OCI-LY3 (cell line): ENCODE results near the gene DPP6.

Experiments
- H2AFZ ChIP-seq: fragments of 200-600, 300-600 bp; shearing (Covaris generic); 2 replicates; pipeline ENCODE4 v1.6.0; 2014; ENCODE audit warnings: antibody characterized with exemption, low read depth, low read length
- H3K27ac ChIP-seq: fragments of 200-600, 300-600 bp; sonication (generic); 2 replicates; pipeline ENCODE4 v1.5.1; 2014; ENCODE audit warnings: mild to moderate bottlenecking, low read length, moderate library complexity, mixed read lengths
- H3K27me3 ChIP-seq: fragments of 200-600, 300-600 bp; sonication (generic); 2 replicates; pipeline ENCODE4 v1.6.1; 2014; ENCODE audit warnings: low read depth, low read length, mixed read lengths
- H3K36me3 ChIP-seq: fragments of 200-600, 300-600 bp; sonication (generic); replicated peaks from 2 replicates; pipeline ENCODE3; 2014; ENCODE audit warnings: low read depth, low read length, mixed read lengths
- H3K4me1 ChIP-seq: fragments of 300-600, 200-600 bp; sonication (generic); 2 replicates; pipeline ENCODE4 v1.6.1; 2014; ENCODE audit warnings: low read length, mixed read lengths
- H3K4me2 ChIP-seq: fragments of 200-600, 300-600 bp; sonication (generic); 2 replicates; pipeline ENCODE4 v1.6.1; 2014; ENCODE audit warnings: low read length, mixed read lengths
- H3K4me3 ChIP-seq: fragments of 300-600, 200-600 bp; sonication (generic); 2 replicates; pipeline ENCODE4 v1.5.1; 2014; ENCODE audit warnings: antibody characterized with exemption, mild to moderate bottlenecking, low read length, moderate library complexity
- H3K79me2 ChIP-seq: fragments of 300-600, 200-600 bp; shearing (Covaris generic); 2 replicates; pipeline ENCODE4 v1.6.1; 2014; ENCODE audit warnings: mild to moderate bottlenecking, low read length, mixed read lengths
- H3K9ac ChIP-seq: fragments of 300-600, 200-600 bp; shearing (Covaris generic); 2 replicates; pipeline ENCODE4 v1.6.0; 2014; ENCODE audit warnings: mild to moderate bottlenecking, low read length, moderate library complexity
- H3K9me3 ChIP-seq: fragments of 200-600, 300-600 bp; shearing (Covaris generic); 2 replicates; pipeline ENCODE4 v1.6.1; 2014; ENCODE audit warnings: low read length, mixed read lengths; ENCODE audit not compliant: insufficient read depth
- H4K20me1 ChIP-seq: fragments of 200-600, 300-600 bp; sonication (generic); 2 replicates; pipeline ENCODE4 v1.6.1; 2016; ENCODE audit warnings: low read length, mixed read lengths; ENCODE audit not compliant: insufficient read depth
- CTCF ChIP-seq: fragments of 200-600, 300-600 bp; sonication (generic); IDR thresholded peaks from 2 replicates; pipeline ENCODE4 v1.5.1; 2014; ENCODE audit warnings: antibody characterized with exemption, low read length, low read depth
- EZH2phosphoT487 ChIP-seq: fragments of 200-600 bp; shearing (Covaris generic); IDR thresholded peaks from 2 replicates; pipeline ENCODE4 v1.6.1; 2018; ENCODE audit warnings: antibody characterized with exemption, mixed run types, low read depth

The DPP6 gene

GRCh38 chr7:154907651-154908620 is 855.7 kb downstream of the DPP6 start:
- no peak overlapping the region for H3K9ac ChIP-seq

GRCh38 chr7:154909241-154910105 is 857.3 kb downstream of the DPP6 start:
- Histone ChIP-seq H3K9me3 (0 out of 2 replicates have a peak, but pooled peaks cover 3% of the 10 kb centered on the region), H3K4me2 (no peak overlapping the region), H3K4me3 (no peak overlapping the region), H3K4me1 (no peaks in the 10 kb centered on the region), H3K27ac (no peak overlapping the region), H3K9ac (no peak overlapping the region), H2AFZ (no peak overlapping the region), H4K20me1 (no peaks in the 10 kb centered on the region), H3K27me3 (peaks cover 6% of the 10 kb centered on the region; the same call in 1 of the 2 replicates), H3K36me3 (no peaks in the 10 kb centered on the region), H3K79me2 (no peaks in the 10 kb centered on the region)
- TF ChIP-seq EZH2phosphoT487, result no peak
- TF ChIP-seq CTCF, result no peak

More at GRCh38 chr7:154907651-154908620, 855.7 kb downstream of the DPP6 start:
- Histone ChIP-seq H2AFZ (no peak overlapping the region), H3K4me3 (no peak overlapping the region), H3K27me3 (peaks cover 6% of the 10 kb centered on the region; the same call in 1 of the 2 replicates), H3K27ac (no peak overlapping the region), H3K9me3 (0 out of 2 replicates have a peak, but pooled peaks cover 3% of the 10 kb centered on the region), H3K4me1 (no peaks in the 10 kb centered on the region), H3K79me2 (no peaks in the 10 kb centered on the region), H4K20me1 (no peaks in the 10 kb centered on the region), H3K4me2 (peak overlapping the region; percentile 10; the same call in 1 of the 2 replicates), H3K36me3 (no peaks in the 10 kb centered on the region)
- no peak for TF ChIP-seq EZH2phosphoT487
- TF ChIP-seq CTCF, result no peak

- Histone ChIP-seq H3K4me3 (no peak overlapping the region), H3K27me3 (peaks cover 6% of the 10 kb centered on the region; the same call in 1 of the 2 replicates), H3K4me1 (no peaks in the 10 kb centered on the region)
Measured at GRCh38 chr7:154910125-154910524, 857.9 kb downstream of the DPP6 start.

More at GRCh38 chr7:154910125-154910524, 857.9 kb downstream of the DPP6 start:
- Histone ChIP-seq H2AFZ (no peak overlapping the region), H3K79me2 (no peaks in the 10 kb centered on the region), H3K27ac (no peak overlapping the region), H3K36me3 (no peaks in the 10 kb centered on the region), H3K4me2 (no peak overlapping the region), H3K9me3 (0 out of 2 replicates have a peak, but pooled peaks cover 3% of the 10 kb centered on the region), H3K9ac (no peak overlapping the region), H4K20me1 (no peaks in the 10 kb centered on the region)
- TF ChIP-seq CTCF (no peak), EZH2phosphoT487 (no peak)
